Loucy (cell line): ENCODE measurements around the gene SAE1.

Source experiments
- EZH2phosphoT487 ChIP-seq: fragments of 200-600 bp; IDR thresholded peaks from 2 replicates; pipeline ENCODE4 v1.6.1; 2018; ENCODE audit warnings: antibody characterized with exemption, mild to moderate bottlenecking, moderate library complexity, borderline replicate concordance
- TF ChIP-seq, protein P1 (sequence below): fragments of 200-600 bp; sonication (generic); conservative IDR thresholded peaks from 2 replicates; pipeline ENCODE4 v1.5.1; 2014; ENCODE audit warnings: mild to moderate bottlenecking, antibody characterized with exemption, low read length

DNA sequence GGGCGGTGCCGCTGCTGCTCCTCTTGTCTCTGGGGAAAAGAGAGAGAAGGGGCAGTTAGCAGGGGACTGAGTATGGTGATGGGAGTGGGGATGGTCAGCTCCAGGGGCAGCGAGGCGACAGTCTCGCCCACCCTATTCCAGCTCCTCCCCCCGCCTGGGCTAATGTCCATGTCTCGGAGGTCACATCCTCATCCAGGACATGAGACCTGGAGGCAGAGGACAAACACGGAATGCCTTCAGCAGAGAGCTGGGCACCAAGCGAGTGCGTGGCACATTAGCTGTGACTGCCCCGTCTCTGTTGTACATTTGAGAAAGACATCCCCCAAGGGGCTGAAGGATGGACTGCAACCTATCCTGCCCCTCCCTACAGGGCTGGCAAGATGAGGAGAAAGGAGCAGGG lies 91.3 kb downstream of the SAE1 start:
- TF ChIP-seq EZH2phosphoT487 = no peak
- TF ChIP-seq, protein P1, sequence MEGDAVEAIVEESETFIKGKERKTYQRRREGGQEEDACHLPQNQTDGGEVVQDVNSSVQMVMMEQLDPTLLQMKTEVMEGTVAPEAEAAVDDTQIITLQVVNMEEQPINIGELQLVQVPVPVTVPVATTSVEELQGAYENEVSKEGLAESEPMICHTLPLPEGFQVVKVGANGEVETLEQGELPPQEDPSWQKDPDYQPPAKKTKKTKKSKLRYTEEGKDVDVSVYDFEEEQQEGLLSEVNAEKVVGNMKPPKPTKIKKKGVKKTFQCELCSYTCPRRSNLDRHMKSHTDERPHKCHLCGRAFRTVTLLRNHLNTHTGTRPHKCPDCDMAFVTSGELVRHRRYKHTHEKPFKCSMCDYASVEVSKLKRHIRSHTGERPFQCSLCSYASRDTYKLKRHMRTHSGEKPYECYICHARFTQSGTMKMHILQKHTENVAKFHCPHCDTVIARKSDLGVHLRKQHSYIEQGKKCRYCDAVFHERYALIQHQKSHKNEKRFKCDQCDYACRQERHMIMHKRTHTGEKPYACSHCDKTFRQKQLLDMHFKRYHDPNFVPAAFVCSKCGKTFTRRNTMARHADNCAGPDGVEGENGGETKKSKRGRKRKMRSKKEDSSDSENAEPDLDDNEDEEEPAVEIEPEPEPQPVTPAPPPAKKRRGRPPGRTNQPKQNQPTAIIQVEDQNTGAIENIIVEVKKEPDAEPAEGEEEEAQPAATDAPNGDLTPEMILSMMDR = no peak
